Naive thymus-derived CD4-positive, alpha-beta T cell (primary cell): Measurements from ENCODE around the gene ARHGAP18. TPM values are rescaled to one million over a fixed set of nuclear protein-coding genes. Genes with fewer than 3 reads are reported as not detected.

ENCODE experiments used
- ATAC-seq: fragments of 150-1000 bp; cut with Tn5 transposase; 2 replicates; pipeline ENCODE4 v1.10.0; 2021; ENCODE audit warnings: mild to moderate bottlenecking, moderate library complexity
- CTCF ChIA-PET: fragments of 350-600 bp; sonication (Branson Sonifier 250); formaldehyde crosslinking; loops from one replicate; lab custom pipeline; 2021; ENCODE audit warnings: antibody characterized with exemption; lab: Charles Lee
- POLR2A ChIA-PET: fragments of 350-600 bp; sonication (Branson Sonifier 250); formaldehyde crosslinking; loops from one replicate; lab custom pipeline; 2021; ENCODE audit warnings: antibody characterized with exemption, inconsistent platforms; lab: Charles Lee
- DNase-seq, 9 donors: peaks; one replicate each; pipeline versions ENCODE4 v3.0.0 to v3.0.0-alpha.2; 2020 to 2022; ENCODE audit warnings: mixed read lengths in 1 of 9
- H3K27ac ChIP-seq: one replicate; pipeline ENCODE4 v1.7.0; 2013; ENCODE audit warnings: mild to moderate bottlenecking, low read depth, low read length, moderate library complexity
- H3K27me3 ChIP-seq, 2 donors: one replicate each; pipeline ENCODE4 v1.7.0; 2013; ENCODE audit warnings: low read length in 2 of 2, mild to moderate bottlenecking in 2 of 2, moderate library complexity in 2 of 2; ENCODE audit not compliant: control insufficient read depth in 2 of 2, insufficient read depth in 2 of 2
- H3K36me3 ChIP-seq, 3 experiments: 1 replicate in 2 of 3; 2 replicates in 1 of 3; pipeline ENCODE4 v1.7.0; 2013; ENCODE audit warnings: low read length in 3 of 3, mild to moderate bottlenecking in 3 of 3, moderate library complexity in 1 of 3; ENCODE audit not compliant: insufficient read depth in 3 of 3, control insufficient read depth in 2 of 3
- H3K4me1 ChIP-seq, 2 donors: one replicate each; pipeline ENCODE4 v1.7.0; 2013; ENCODE audit warnings: low read length in 2 of 2, mild to moderate bottlenecking in 2 of 2, moderate library complexity in 1 of 2; ENCODE audit not compliant: control insufficient read depth in 2 of 2, insufficient read depth in 2 of 2
- H3K4me3 ChIP-seq: 2 replicates; pipeline ENCODE4 v1.7.0; 2013; ENCODE audit warnings: mild to moderate bottlenecking, low read length
- H3K9me3 ChIP-seq, 3 experiments: 1 replicate in 2 of 3; 2 replicates in 1 of 3; pipeline ENCODE4 v1.7.0; 2013; ENCODE audit warnings: low read length in 3 of 3; ENCODE audit not compliant: control insufficient read depth in 2 of 3
- H3K27ac Mint-ChIP-seq, 9 donors: one replicate each; pipeline ENCODE4 v1.8.0; 2020 to 2022; ENCODE audit warnings: mixed read lengths in 9 of 9, mild to moderate bottlenecking in 8 of 9, moderate library complexity in 5 of 9, inconsistent platforms in 2 of 9
- H3K27me3 Mint-ChIP-seq, 5 donors: one replicate each; pipeline ENCODE4 v1.8.0; 2021 to 2022; ENCODE audit warnings: mixed read lengths in 5 of 5, mild to moderate bottlenecking in 1 of 5
- H3K36me3 Mint-ChIP-seq, 5 donors: one replicate each; pipeline ENCODE4 v1.8.0; 2020 to 2022; ENCODE audit warnings: mixed read lengths in 5 of 5, mild to moderate bottlenecking in 3 of 5, inconsistent platforms in 1 of 5
- H3K4me1 Mint-ChIP-seq, 7 donors: one replicate each; pipeline ENCODE4 v1.8.0; 2020 to 2022; ENCODE audit warnings: mixed read lengths in 7 of 7, mild to moderate bottlenecking in 3 of 7, inconsistent platforms in 1 of 7
- H3K4me3 Mint-ChIP-seq, 10 donors: one replicate each; pipeline ENCODE4 v1.8.0; 2020 to 2022; ENCODE audit warnings: mild to moderate bottlenecking in 10 of 10, mixed read lengths in 10 of 10, moderate library complexity in 6 of 10, inconsistent platforms in 2 of 10
- H3K9me3 Mint-ChIP-seq, 11 donors: one replicate each; pipeline ENCODE4 v1.8.0; 2020 to 2022; ENCODE audit warnings: mixed read lengths in 11 of 11, mild to moderate bottlenecking in 4 of 11, inconsistent platforms in 1 of 11, moderate library complexity in 1 of 11
- intact Hi-C, 2 donors: fragments of 100-400 bp; cut with micrococcal nuclease; formaldehyde crosslinking; loops; one replicate each; pipeline ENCODE4 v1.15.1; 2023
- polyA plus RNA-seq, 2 donors: library from polyadenylated mRNA; unstranded; fragments of 300-500 nt; fragmentation: Illumina TruSeq; gene quantifications; one replicate each; pipeline ENCODE4 v1.2.3, GENCODE V29; 2021
- total RNA-seq, 6 experiments: library from RNA in 5 of 6; stranded (reverse) in 5 of 6; gene quantifications; 1 replicate in 5 of 6; 2 replicates in 1 of 6; pipeline ENCODE4 v1.2.3 and lab custom pipeline; 2021 to 2026

The ARHGAP18 gene
- total and polyA plus RNA-seq, 7 experiments from 2014 or later, result 0.53 to 9.4 (median 1.5) TPM

DNA sequence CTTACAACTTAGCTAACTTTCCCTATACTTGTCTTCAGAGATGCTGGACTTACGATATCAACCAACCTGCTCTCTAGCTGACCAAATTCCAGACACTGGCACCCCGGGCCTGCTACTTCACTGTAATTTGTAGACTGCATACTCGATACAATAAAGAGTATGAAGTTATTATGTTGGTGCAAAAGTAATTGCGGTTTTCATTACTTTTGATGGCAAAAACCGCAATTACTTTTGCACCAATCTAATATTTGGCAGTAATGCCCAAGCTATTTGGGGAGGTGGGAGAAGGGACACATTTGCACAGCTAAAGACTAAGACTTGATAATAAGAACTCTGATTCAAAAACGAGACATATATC lies 34.9 kb upstream of the ARHGAP18 start:
- Mint-ChIP-seq H3K4me3 (no peak overlapping the region), H3K27me3 (no peaks in the 10 kb centered on the region), H3K36me3 (peaks cover 0 to 5% (median 0%) of the 10 kb centered on the region in 5 donors), H3K9me3 (no peaks in the 10 kb centered on the region), H3K27ac (peak overlapping the region in 5 of 9 donors; percentile 4 to 65 (median 9)), H3K4me1 (peaks cover 21 to 64% (median 50%) of the 10 kb centered on the region in 7 donors)
- Histone ChIP-seq H3K27me3 (no peaks in the 10 kb centered on the region), H3K9me3 (no peaks in the 10 kb centered on the region), H3K4me1 (peaks cover 25 to 32% of the 10 kb centered on the region in 2 donors), H3K27ac (no peak overlapping the region), H3K36me3 (no peaks in the 10 kb centered on the region), H3K4me3 (no peak overlapping the region)
- ATAC-seq (no peak), DNase-seq (no peak)
- ChIA-PET POLR2A (no interaction called here), CTCF (interaction anchor here (1.5 to 2.9 kb wide), 3 partner anchors 16 to 245 kb away, joined by 5 to 13 read pairs (median 11); no protein-coding TSS in a partner anchor)
- intact Hi-C loops, result loop anchor here (5.0 to 10.0 kb wide), 4 partner anchors 390 to 1882 kb away; partner anchors contain the start of gene MED23 (in 1 of the 2)

DNA sequence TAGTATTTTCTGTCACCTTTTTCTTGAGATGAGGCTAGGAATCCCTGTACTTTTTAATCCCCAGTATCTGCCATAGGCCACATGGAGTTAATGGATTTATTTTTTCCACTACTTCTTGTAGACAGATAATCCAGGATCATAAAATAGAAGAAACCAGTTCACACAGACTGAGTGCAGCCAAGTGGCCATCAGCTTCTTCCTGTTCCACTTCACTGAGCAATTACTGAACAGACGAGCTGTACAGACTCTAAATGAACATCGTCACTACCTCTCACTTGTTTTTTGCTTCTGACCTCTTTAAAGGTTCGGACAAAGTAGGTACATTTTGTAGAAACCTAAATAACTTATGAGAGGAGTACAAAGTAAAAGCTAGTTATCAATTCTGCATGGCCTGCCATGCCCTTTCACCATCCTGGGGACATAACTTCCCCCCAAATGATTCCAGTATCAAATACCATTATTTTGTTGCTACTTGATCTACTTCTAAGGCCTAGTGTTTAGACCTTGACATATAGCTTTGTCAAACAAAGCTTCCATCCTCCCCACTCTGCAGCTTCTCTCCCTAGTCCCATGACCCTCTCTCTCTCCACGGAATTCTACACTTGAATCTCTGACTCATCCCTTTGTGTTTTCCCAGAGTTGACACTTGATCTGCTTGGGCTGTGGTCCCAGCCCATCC lies 34.4 kb upstream of the ARHGAP18 start:
- no peaks in the 10 kb centered on the region for H3K27me3 Mint-ChIP-seq
- Histone ChIP-seq H3K4me3 (no peak overlapping the region), H3K27me3 (no peaks in the 10 kb centered on the region), H3K9me3 (no peaks in the 10 kb centered on the region), H3K36me3 (no peaks in the 10 kb centered on the region), H3K27ac (no peak overlapping the region), H3K4me1 (peaks cover 20 to 30% of the 10 kb centered on the region in 2 donors)
- H3K4me3 Mint-ChIP-seq, result peak overlapping the region in 1 of 10 donors; percentile 5
- CTCF ChIA-PET, result interaction anchor here (0.8 to 2.9 kb wide), 5 partner anchors 15 to 245 kb away, joined by 3 to 13 read pairs (median 7); no protein-coding TSS in a partner anchor
- H3K27ac Mint-ChIP-seq, result peak overlapping the region in 5 of 9 donors; percentile 4 to 65 (median 9)
- no peaks in the 10 kb centered on the region for H3K9me3 Mint-ChIP-seq
- peaks cover 16 to 59% (median 45%) of the 10 kb centered on the region in 7 donors for H3K4me1 Mint-ChIP-seq
- POLR2A ChIA-PET, result no interaction called here
- intact Hi-C loops, result loop anchor here (10.0 kb wide), 3 partner anchors 390 to 770 kb away; no protein-coding TSS in a partner anchor
- DNase-seq, result no peak
- peaks cover 0 to 5% (median 0%) of the 10 kb centered on the region in 5 donors for H3K36me3 Mint-ChIP-seq
- no peak for ATAC-seq

DNA sequence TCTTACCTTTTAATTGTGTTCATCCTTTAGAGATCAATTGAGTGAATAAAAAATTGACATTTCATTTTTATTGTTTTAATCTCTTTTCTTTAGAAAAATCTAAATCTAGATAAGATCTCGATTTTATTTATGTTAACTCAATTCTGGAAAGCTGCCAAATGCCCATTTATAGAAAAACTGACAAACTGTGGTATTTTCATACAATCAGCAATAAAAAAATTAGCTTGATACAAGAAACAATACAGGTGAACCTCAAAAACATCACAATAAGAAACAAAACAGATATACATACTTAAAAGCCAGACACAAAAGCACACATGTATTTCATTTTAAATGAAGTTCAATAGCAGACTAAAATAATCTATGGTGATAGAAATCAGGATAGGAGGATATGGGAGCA lies 30.0 kb upstream of the ARHGAP18 start:
- Mint-ChIP-seq H3K27ac (no peak overlapping the region), H3K27me3 (no peaks in the 10 kb centered on the region), H3K36me3 (no peaks in the 10 kb centered on the region), H3K9me3 (no peaks in the 10 kb centered on the region), H3K4me1 (peaks cover 7 to 23% (median 18%) of the 10 kb centered on the region in 7 donors), H3K4me3 (no peak overlapping the region)
- Histone ChIP-seq H3K4me3 (no peak overlapping the region), H3K27ac (no peak overlapping the region), H3K4me1 (peaks cover 4 to 12% of the 10 kb centered on the region in 2 donors), H3K36me3 (no peaks in the 10 kb centered on the region), H3K27me3 (no peaks in the 10 kb centered on the region), H3K9me3 (no peaks in the 10 kb centered on the region)
- CTCF ChIA-PET, result interaction anchor here (0.9 to 2.0 kb wide), 2 partner anchors 11 kb away, joined by 3 to 5 read pairs; no protein-coding TSS in a partner anchor
- ATAC-seq (no peak), DNase-seq (no peak)
- POLR2A ChIA-PET, result no interaction called here
- intact Hi-C loops, result loop anchor here (10.0 kb wide), 3 partner anchors 395 to 775 kb away; no protein-coding TSS in a partner anchor

DNA sequence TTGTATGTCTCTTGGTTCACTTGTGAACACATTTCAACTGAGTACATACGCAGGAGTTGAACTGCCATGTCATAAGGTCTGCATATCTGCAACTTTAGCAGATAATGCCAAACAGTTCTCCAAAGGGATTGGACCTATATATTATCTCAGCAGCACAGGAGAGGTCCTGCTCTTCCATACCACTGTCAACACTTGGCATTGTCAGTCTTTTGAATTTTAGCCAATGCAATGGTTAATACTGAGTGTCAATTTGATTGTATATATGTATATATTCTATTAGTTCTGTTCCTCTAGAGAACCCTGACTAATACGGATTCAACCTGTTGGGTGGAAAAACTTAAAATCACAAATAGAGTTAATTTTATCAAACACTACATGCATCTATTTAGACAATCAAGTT lies 26.1 kb upstream of the ARHGAP18 start:
- no peak overlapping the region for H3K4me3 Mint-ChIP-seq
- H3K4me1 ChIP-seq, result peaks cover 0 to 4% of the 10 kb centered on the region in 2 donors
- H3K27ac Mint-ChIP-seq, result no peak overlapping the region
- H3K9me3 ChIP-seq, result no peaks in the 10 kb centered on the region
- H3K4me3 ChIP-seq, result no peak overlapping the region
- POLR2A ChIA-PET, result no interaction called here
- H3K27me3 Mint-ChIP-seq, result no peaks in the 10 kb centered on the region
- no peaks in the 10 kb centered on the region for H3K36me3 ChIP-seq
- DNase-seq (no peak), ATAC-seq (no peak)
- intact Hi-C loops, result no loop called here
- H3K9me3 Mint-ChIP-seq, result no peaks in the 10 kb centered on the region
- no peaks in the 10 kb centered on the region for H3K27me3 ChIP-seq
- no peak overlapping the region for H3K27ac ChIP-seq
- no peaks in the 10 kb centered on the region for H3K36me3 Mint-ChIP-seq
- H3K4me1 Mint-ChIP-seq, result peaks cover 0 to 8% (median 1%) of the 10 kb centered on the region in 7 donors
- CTCF ChIA-PET, result interaction anchor here (0.9 to 1.5 kb wide), 2 partner anchors 52 to 138 kb away, joined by 3 to 7 read pairs; no protein-coding TSS in a partner anchor

DNA sequence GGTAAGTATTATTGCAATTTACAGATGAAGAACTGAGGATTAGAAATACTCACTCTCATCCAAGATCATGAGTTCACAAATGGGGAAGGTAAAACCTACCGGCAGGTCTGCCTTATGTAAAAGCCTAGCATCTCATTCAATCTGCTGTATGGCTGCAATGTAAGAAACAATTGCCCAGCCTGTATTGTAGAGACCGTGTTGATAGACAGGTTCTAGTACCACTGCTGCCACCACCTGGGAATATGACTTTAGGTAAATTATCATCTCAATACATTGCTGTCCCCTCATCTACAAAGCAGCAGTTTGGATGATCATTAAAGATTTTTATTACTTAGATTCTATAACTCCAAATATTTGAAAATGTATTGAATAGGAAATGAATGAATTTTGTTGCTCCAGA lies 23.3 kb upstream of the ARHGAP18 start:
- H3K27ac ChIP-seq, result no peak overlapping the region
- Mint-ChIP-seq H3K4me3 (no peak overlapping the region), H3K36me3 (no peaks in the 10 kb centered on the region), H3K27ac (no peak overlapping the region), H3K27me3 (no peaks in the 10 kb centered on the region), H3K4me1 (peaks cover 0 to 13% (median 3%) of the 10 kb centered on the region in 7 donors), H3K9me3 (no peaks in the 10 kb centered on the region)
- H3K27me3 ChIP-seq, result no peaks in the 10 kb centered on the region
- no peak overlapping the region for H3K4me3 ChIP-seq
- no peaks in the 10 kb centered on the region for H3K9me3 ChIP-seq
- ChIA-PET CTCF (interaction anchor here (1.1 to 6.8 kb wide), 5 partner anchors 13 to 234 kb away, joined by 3 to 114 read pairs (median 10); no protein-coding TSS in a partner anchor), POLR2A (no interaction called here)
- intact Hi-C loops, result loop anchor here (5.0 kb wide), 3 partner anchors 204 to 1109 kb away; no protein-coding TSS in a partner anchor
- DNase-seq (no peak), ATAC-seq (no peak)
- H3K36me3 ChIP-seq, result no peaks in the 10 kb centered on the region
- peaks cover 0 to 4% of the 10 kb centered on the region in 2 donors for H3K4me1 ChIP-seq

DNA sequence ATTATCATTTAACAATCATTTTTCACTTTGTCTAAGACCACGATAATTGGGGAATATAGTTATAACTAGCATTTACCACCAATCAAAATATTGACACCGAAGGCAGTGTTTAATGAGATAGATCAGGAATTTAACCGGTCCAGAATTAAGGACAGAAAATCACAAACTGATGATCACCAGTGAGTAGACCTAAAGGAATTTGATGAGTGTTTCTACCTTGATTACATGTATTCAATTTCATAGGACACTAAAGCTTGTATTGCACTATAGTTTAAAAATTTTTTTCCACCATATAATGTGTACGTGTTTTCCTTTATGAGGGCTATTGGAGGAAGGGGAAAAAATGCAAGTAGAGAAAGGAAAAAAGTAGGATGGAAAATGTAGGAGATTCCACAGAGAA lies 22.6 kb upstream of the ARHGAP18 start:
- peaks cover 0 to 4% of the 10 kb centered on the region in 2 donors for H3K4me1 ChIP-seq
- Mint-ChIP-seq H3K4me1 (peaks cover 0 to 13% (median 3%) of the 10 kb centered on the region in 7 donors), H3K4me3 (no peak overlapping the region), H3K36me3 (no peaks in the 10 kb centered on the region), H3K27ac (no peak overlapping the region), H3K27me3 (no peaks in the 10 kb centered on the region), H3K9me3 (no peaks in the 10 kb centered on the region)
- intact Hi-C loops, result loop anchor here (5.0 kb wide), 3 partner anchors 205 to 1110 kb away; no protein-coding TSS in a partner anchor
- ATAC-seq (no peak), DNase-seq (no peak)
- H3K36me3 ChIP-seq, result no peaks in the 10 kb centered on the region
- H3K27me3 ChIP-seq, result no peaks in the 10 kb centered on the region
- no peaks in the 10 kb centered on the region for H3K9me3 ChIP-seq
- H3K27ac ChIP-seq, result no peak overlapping the region
- H3K4me3 ChIP-seq, result no peak overlapping the region
- CTCF ChIA-PET, result interaction anchor here (1.1 to 6.8 kb wide), 6 partner anchors 12 to 233 kb away, joined by 3 to 114 read pairs (median 6); no protein-coding TSS in a partner anchor
- POLR2A ChIA-PET, result no interaction called here
